ENCODE measurements around the gene ARHGAP18.

The ARHGAP18 gene

DNA sequence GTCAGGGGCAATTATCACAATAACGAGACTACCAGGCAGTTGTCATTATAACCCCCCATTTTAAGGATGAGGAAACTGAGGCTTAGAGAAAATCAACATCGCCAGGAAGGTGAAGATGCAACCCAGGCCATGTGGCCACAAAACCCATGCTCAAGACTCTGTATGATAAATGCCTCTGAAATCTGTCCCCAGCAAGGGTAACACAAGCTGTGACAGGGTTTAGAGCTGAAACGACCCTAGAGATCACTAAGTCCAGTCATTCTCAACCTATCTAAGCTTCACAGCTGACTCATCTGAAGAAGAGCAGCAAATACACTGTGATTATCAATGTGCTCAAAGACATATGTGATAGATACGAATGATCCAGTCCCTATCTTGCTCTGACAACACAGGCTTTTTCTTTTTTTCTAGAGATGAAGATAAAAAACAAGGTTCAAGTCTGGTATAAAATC lies 47.0 kb downstream of the ARHGAP18 start:
- DNase-seq = peak; percentile 62

DNA sequence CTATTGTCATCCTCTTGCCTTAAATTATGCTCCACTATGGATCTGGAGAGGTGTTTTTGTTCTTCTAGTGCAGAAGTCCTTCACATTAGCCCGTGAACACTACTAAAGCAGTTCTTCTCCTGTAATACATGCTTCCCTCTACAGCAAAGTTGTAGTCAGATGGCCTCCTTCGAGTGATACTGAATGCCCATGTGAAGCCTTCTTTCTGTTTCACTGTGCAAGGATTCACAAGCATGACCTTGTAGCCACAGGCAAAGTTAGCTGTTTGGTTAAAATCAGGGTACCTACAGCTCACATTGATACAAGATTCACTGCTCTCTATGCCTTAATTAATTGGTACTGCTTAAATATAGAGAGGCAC lies 47.6 kb downstream of the ARHGAP18 start:
- peak; percentile 18 for DNase-seq

DNA sequence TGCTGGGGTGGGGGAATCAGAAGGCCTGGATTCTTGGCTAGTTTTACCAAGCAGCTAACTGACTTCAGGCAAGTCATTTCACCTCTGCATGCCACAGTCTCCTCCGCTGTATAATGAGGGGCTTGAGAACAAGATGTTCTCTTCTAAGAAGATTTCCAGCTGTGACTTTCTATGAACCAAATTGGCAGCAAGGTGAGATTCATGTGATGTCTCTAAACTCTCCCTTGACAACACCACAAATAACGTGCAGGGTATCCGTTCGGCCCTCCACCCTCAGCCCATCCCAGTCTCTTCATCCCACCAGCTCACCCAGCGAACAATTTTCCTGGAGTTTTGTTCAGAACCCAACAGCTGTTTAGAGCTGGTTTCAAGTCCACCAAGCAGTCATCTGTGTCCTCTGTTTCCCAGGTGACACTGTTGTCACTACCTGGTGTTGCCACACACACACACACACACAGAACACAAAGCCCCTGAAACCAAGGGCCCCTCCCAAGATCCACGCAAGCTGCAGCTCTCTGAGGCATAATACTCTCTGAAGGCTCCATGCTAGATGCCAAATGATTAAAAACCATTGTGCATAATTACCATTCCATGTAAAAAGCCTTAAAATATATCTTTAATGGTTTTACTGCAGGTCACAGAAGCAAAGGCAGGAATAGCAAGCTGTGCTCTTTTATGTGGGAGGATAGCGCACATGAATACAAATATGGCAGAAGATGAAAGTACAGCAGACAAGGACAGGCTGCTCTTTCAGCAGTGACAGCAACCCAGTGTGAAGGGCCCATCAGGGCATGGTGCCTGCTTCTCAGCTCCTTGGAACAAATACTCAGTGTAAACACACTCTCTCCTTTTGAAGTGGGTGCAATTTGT lies 48.2 kb downstream of the ARHGAP18 start:
- no peak for DNase-seq

DNA sequence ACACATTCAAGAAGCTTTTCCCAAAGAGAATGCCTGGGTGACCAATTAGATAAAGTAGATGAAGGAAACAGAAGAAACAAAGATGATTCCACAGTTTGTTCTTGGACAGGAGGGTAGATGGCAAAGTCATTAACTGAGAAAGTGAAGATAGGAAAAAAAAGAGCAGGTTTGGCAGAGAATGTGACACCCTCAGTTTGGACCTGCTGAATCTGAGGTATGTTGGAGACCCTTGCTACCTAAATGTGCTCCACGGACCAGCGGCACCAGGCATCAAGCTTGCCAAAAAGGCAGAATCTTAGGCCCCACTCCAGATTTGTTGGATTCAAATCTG lies 49.7 kb downstream of the ARHGAP18 start:
- DNase-seq = no peak

DNA sequence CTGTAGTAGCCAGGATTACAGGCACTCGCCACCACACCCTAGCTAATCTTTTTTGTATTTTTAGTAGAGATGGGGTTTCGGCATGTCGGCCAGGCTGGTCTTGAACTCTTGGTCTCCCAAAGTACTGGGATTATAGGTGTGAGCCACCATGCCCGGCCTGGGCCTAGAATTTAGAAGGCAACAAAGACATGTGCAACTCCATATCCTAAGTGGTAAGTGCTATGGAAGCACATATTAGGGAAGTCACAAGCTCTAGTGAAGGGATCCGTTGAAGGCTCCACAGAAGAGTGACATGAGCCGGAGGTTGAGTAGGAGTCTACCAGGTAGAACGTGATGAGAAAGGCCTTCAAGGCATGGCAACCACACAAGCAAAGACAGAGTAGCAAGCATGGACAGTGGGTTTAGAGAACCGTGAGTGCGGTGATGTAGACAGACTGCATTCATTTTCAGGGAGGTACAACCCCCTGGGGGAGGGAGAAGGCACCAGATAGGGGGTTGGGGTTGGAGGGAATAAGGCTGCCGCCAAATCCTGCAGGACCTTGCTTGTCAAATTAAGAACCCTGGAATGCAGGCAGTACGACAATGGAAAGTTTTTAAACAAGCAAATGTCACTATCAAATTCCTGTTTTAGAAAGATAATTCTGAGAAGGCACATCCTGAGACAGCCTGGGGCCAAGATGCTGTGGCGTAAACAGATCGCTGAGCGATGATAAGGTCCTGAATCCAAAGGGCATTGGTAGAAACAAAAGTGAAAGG lies 50.2 kb downstream of the ARHGAP18 start:
- DNase-seq = no peak

DNA sequence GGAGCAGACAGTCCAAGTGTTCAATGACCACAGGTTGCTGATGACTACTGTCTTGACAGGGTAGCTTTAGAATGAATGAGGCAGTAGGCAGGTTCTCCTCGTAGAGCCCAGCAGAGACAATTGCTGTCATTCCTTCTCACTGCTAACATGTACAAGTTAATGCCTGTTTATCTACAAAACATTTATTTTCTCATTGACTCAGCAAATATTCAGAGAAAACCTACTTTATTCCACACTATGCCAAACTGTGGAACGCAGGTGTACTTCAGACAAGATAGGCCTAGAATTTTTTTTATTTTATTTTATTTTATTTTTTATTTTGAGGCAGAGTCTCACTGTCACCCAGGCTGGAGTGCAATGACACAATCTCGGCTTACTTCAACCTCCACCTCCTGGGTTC lies 50.8 kb downstream of the ARHGAP18 start:
- DNase-seq = no peak

DNA sequence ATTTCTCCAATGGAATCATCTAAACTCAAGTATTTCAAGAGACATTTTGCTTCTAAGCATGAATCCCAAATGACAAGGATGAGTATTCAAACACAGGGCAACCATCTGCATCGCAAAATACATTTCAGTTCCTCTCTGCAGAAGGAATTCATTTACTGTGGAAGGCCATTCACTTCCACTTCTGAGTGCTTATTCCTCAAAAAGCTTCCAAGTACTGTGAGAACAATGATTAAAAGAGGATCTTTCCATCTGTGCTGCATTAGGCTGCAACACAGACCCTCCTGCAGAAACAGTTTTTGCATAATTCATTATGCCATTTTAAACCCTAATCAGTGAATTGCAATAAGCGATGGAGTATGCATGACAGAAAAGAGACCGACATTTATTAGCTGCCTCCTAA lies 52.5 kb downstream of the ARHGAP18 start:
- no peak for DNase-seq

DNA sequence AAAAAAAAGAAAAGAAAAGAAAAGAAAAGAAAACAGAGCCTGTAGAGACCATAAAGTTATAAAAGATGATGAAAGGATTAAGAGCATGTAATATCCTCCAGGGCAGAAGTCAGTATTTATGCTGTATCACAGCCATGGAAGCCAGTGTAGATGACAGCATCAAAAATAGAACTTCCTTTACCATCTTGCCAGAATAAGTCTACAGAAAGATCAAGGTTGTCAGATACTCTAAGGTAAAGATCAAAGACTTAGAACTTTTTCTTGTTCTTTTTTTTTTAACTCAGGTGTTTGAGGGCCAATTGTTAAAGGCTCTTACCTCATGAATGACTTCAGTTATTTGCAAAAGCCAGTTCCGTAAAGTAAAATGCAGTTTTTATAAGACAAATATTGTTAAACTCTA lies 54.6 kb downstream of the ARHGAP18 start:
- DNase-seq = no peak

DNA sequence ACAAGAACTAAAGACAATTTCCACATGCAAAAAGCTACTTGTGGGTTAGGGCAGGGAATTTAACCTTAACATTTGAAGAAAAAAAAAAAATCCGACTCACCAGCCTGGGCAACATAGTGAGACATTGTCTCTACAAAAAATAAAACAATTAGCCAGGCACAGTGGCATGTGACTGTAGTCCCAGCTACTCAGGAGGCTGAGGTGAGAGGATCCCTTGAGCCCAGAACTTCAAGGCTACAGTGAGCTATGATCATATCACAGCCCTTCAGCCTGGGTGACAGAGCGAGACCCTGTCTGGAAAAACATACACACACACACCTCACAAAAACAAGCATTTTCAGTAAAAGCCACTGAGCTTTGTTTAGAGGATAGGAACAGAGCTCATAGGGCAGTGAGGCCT lies 56.2 kb downstream of the ARHGAP18 start:
- DNase-seq = no peak

DNA sequence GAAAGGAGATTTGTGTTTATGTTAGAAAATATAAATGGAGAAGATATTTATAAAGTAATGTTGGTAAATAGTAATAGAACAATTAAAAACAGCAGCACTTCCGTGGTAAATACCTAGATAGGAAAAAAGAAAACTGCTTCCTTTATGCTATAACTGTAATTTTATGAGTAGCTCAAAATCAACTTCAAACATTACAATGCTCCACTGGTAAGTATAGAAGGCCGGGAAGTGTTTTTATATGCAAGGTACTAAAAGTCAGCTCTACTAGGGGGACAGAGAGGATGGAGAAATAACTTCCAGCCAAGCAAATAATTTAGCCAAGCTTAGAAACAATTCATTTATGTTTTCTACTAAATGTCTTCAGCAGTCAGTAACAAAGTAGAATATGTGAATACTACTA lies 56.7 kb downstream of the ARHGAP18 start:
- no peak for DNase-seq

DNA sequence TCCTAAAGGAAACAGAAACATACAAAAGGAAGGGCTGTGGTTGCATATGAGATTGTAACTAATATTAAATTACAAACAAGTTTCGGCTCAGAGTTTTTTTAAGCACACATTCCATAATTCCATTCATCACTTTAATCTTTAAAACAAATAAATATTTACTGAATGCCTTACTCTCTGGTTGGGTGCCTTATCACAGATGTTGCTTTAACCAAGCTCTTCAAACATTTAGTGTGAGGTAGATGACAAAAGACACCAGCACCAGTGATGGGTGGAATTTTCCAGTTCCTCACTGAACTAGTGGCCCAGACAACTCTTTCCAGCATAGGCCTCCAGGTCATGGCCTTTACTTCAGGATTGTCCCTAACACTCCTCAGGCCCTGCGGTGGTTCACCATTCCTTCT lies 58.7 kb downstream of the ARHGAP18 start:
- DNase-seq = no peak

DNA sequence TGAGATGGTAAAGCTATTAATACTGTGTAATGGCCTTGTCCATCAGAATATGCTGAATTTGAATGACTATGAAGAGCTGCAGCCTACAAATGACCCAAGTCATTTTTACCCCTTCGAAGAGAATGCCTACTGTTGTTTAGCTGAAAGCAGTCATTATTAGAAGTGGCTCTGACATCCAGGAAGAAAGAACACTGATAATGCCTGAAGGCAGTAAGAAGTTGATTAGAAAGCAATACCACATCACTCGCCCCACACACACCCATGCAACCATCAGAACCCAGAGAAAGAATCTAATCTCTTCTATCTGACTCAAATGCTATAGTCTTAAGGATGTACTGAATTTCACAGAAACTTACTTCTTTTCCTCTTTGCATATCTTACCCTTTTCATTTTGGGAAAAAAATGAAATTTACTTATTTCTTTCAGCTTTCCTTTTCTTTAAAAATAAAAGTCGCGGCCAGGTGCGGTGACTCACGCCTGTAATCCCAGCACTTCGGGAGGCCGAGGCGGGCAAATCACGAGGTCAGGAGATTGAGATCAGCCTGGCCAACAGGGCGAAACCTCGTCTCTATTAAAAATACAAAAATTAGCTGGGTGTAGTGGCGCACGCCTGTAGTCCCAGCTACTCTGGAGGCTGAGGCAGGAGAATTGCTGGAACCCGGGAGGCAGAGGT lies 61.0 kb downstream of the ARHGAP18 start:
- no peak for DNase-seq

DNA sequence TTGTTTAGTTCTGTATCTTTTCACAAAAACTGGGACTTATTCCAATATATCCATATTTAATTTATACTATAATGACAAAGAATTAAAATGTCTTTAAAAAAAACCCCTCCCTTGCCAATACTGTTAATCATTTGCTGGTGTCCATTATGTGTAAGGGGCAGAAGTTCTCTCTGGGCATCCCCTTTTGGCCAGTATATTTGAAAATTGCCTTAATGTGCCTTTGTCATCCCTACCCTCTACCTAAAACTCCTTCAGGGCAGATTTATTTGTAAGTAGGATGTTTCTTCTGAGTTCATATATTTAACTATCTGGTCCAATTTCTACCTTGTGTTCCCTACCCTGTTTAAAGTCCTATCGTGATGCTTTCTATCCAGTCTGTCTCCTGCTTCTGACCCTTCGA lies 62.9 kb downstream of the ARHGAP18 start:
- no peak for DNase-seq

DNA sequence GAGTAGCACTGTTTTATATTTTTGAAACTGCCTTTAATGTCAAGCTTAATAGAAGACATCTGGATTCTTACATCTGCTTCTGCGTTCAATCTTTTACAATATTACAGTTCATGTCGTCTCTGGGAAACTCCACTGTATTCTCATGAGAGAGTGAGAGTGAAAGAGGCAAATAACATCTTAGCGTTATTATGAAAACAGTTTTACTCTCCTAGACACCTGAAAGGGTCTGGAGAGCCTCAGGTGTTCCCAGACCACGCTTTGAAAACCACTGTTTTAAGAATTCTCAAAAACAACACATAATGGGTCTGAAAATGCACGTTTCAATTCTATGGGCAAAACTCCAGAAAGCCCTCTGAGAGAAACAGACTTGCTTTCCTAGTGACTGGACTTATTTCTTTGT lies 63.3 kb downstream of the ARHGAP18 start:
- no peak for DNase-seq

DNA sequence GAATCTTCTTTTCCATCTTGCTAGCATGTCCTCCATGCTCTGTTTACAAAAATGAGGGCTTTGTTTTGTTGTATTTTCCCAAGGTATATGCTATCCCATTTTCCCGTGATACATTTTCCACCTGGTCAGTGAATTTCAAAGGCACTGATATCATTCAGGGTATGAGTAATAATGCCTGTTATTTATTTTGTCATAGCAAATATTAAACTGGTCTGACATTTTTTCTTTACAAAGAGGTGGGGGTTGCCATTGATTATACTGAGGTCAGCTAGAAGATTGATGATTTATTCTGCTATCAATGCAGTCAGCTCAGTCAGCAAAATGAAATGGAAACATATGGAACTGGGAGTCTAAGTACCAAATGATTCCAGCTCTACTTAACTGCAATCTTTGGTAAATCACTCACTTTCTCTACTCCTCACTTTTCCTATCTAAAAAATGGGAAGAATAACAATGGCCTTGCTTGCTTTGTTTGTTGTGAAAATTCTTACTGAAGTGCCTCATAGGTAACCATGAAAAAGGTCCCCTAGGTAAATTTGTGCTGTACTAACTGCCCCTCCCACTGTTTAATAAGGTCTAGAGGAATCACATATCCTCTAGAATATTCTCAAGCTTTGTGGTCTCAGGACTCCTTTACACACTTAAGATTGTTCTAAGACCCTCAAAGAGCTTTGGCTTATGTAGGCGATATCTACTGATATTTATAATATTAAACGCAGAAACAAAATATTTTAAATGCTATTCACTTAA lies 64.0 kb downstream of the ARHGAP18 start:
- no peak for DNase-seq

DNA sequence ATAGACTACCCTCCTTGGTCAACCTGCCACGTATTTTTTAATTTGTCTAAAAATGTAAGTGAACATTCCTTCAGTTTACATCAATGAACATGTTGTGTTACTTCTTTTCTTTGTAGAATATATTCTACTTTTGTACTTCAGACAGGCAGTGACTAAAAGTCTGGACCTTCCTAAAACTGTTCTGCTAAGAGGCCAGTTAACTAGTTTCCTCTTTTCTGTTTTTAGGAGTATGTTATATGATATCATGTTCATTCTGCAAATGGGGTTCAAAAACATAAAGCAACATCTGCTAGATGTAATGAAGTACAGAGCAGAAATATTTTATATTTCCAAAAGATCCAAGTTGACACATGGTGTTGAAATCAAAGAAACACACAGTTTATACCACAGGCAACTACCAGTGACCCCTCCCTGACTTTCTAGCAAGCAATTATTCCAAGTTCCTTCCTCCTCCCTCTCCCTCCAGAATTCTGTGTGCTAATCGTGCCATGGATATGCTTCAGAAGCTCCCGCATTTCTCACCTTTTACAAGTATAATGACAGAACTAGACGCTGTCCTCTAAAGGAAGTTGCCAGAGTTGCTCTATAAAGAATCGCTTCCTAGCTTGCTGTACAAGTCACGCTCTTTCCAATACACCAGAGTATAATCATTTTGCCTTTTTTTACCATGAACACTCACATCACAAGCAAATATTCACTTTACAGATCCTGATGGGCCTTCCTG lies 64.7 kb downstream of the ARHGAP18 start:
- DNase-seq = no peak

DNA sequence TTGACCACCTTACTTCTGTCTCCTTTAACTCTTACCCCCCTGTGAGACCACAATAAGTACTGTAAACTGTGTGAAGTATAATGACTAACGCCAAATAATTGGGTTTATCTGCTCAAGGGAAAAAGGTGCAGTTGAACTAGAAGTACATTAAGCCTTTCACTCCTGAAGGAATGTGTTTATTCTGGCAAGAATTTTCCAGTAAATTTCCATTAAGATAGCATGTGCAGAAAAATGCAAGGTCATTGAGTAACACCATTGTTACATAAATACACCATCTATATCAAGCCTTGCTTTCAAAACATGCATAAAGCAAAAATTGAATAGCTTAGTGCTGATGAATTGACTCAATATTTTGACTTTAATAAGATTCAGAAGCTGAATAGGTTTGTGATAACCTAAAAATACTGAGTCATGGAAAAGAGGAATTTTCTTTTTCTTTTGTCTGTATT lies 65.4 kb downstream of the ARHGAP18 start:
- no peak for DNase-seq

DNA sequence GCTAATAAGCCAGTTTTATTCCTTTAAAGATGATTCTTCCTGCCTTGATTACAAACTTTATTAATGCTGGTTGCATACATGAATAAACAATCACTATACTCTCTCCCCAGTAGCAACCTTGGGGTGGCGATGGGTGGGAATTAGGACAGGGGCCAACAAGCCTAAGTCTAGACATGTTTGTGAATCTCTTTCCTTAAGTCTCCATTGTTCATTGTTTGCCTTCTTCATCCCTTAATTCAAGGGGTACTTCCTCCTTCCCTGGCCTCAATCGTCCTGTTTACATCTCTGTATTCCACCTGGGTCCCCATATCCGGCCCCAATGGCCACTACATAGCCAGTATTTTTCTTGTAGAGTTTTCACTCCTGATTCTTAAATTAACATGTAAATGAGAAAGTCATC lies 66.0 kb downstream of the ARHGAP18 start:
- DNase-seq = no peak

DNA sequence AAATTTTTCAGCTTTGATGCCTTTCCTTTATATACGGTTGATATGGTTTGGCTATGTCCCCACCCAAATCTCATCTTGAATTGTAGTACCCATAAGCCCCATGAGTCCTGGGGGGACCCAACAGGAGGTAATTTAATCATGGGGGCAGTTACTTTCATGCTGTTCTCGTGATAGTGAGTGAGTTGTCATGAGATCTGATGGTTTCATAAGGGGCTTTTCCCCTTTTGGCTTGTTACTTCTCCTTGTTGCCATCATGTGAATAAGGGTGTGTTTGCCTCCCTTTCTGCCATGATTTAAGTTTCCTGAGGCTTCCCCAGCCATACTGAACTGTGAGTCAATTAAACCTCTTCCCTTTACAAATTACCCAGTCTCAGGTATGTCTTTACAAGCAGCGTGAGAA lies 66.8 kb downstream of the ARHGAP18 start:
- DNase-seq = no peak

DNA sequence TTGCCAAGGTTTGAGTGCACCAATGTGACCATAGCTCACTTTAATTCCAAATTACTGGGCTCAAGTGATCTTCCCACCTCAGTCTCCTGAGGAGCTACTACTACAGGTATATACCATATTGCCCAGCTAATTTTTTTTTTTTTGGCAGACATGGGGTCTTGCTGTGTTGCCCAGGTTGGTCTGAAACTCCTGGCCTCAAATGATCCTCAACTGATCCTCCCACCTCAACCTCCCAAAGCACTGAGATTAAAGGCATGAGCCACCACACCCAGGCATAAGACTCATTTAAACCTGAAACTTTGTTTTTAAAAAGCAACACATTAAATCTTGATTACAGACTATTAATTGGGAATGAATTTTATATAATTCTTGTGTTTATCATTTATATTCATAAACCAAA lies 67.7 kb downstream of the ARHGAP18 start:
- no peak for DNase-seq

DNA sequence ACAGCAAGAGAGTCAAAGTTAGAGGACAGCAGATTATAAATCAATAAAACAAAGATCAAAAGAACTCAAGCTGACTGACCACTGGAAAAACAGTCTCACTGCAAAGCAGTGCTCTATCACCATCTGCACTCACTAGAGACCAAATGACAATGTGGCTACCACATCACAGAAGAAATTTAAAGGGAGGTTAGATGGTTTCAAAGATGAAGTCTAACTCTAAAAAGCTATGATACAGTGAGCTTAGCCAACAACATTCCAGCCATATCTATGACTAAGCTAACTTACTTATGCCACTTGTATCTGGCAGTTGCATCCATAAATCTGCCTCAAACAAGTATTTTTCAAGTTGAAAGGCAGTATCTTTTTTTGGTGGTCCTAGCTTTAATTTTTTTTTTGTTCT lies 68.6 kb downstream of the ARHGAP18 start:
- no peak for DNase-seq

DNA sequence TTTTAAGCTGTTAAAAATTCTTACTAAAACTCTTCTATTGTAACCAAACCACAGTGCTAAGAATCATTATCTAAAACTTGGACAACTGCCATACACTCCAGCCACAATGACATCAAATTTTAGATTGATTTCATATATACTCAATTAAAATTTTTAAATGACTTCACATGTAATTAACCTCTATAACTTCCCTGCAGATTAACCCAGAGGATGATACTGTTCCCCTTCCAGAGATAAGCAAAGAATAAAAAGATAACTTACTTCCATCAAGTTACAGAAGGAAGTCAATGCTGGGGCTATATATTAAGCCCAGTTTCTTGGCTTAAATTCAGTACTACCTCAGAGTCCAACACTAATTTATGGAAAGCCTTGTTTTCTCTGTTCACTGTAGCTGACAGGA lies 71.3 kb downstream of the ARHGAP18 start:
- DNase-seq = no peak
